HuH-7 (cell line): ENCODE results near the gene CACNA1H.

Experiments used
- DNase-seq: peaks from one replicate; pipeline ENCODE4 v3.0.0; 2011; ENCODE audit warnings: low spot score

Gene CACNA1H

DNA sequence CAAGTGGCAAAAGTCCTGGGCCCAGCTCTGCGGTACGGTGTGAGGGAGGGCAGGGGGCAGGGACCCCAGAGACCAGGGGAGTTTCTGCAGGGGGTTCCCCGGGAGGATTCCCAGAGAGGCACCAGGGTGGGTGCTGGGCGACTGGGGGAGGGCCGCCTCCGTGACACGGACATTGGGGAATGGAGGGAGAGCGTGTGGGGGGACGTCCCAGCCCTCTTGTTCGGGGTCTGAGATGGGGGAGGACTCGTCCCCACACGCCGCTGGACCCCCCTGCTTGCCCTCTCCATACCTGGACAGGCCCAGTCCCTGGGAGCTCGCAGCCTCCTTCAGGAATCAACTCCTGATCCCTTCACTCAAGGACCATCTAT lies 30.5 kb upstream of the CACNA1H start:
- no peak for DNase-seq

DNA sequence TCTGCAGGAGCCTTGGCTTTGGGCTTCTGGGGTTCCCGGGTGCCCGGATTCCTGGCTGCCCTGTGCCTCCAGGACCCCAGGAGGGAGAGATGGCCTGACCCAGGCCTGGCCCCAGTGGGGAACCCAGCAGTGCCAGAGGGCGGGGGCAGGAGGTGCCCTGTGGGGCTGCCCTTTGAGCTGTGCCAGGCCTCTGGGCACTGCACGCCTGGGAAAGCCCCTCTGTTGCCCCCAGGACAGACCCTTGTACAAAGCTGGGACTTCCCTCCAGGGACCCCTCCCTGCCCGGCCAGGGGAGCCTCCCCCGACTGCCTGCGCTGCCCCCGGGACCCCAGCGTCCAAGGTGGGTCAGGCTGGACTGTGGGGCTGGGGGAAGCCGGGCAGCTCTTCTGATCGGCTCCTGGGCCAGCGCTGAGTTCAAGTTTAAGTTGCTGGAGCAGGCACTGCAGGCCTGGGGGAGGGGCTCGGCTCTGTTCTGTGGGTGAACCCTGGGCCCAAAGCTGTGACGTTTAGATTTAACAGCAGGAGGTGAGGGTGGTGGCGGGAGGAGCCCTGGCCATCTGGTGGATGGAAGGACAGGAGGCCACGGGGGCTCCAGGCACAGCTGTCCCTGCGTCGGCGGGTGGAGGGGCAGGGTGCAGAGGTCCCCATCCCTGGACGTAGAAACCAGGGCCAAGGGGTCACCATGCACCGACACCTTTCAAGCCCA lies 29.2 kb upstream of the CACNA1H start:
- DNase-seq, result no peak

DNA sequence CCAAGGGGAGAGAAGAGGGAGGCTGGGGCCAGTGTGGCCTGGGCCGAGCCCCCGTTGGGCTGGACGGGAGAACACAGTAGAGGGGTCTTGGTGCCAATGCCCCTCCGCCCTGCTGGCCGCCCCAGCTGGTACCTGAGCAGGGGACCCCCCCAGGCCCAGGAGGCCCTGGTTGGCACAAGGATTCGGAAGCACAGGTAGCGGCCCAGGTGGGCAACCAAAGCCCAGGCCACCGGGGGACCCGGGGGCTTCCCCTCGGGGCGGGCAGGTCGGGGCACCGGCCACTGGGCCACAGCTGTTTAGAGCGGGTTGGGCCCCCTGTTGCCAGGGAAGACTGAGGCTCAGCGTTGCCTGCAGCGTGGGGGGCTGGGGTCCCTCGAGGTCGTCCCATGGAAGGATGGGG lies 28.6 kb upstream of the CACNA1H start:
- DNase-seq, result no peak

DNA sequence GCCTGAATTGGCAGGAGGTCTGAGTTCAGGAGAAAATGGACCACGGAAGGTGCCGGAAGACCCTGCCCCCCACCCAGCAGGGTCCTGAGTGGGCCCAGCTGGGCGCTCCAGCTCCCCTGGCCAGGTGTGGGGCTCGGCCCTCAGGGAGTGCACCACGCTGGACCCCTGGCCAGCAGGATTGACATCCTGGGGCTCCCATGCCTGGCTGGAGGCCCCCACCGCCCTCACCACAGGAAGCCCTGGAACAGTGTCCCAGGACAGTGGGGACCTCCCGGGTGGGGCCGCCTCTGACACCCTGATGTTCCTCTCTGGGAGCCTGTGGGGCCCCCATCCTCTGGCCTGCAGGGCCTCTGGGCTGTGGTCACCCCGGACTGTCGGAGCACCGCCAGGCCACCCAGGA lies 28.1 kb upstream of the CACNA1H start:
- no peak for DNase-seq

DNA sequence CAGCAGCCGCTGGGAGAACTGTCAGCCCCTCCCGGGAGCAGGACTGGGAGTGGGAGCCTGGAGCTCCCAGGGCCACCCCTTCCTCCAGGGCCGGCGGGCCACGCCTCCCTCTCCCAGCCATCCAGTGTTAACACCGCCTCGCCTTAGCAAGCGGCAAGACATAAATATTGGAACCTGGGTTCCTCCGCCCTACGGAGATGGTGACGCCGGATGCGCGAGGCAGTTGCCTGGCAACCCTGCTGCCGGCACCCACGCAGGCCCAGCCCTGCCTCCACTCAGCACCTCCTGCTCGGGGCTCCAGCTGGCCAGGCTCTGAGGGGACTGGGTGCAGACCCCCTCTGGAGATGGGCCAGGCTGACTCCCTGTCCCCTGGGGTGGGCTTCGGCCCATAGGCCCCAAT lies 27.4 kb upstream of the CACNA1H start:
- DNase-seq, result no peak

DNA sequence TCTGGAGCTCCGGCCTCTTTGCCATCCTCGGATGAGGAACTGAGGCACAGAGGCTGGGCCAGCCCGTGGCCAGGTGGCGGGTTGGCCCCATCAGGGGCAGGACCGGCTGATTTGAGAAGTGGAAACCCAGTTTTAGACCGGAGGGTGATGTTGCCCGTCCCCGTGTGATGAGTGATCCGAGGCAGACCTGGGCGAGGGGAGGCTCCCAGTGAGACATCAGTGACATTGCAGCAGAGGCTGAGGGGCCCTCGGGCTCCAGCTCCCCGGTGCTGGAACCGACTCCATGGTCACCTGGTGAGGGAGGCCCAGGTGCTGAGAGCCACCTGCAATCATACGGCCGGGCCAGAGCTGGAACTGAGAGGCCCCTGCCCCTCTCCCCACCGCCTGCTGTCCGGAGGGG lies 26.9 kb upstream of the CACNA1H start:
- DNase-seq, result no peak

DNA sequence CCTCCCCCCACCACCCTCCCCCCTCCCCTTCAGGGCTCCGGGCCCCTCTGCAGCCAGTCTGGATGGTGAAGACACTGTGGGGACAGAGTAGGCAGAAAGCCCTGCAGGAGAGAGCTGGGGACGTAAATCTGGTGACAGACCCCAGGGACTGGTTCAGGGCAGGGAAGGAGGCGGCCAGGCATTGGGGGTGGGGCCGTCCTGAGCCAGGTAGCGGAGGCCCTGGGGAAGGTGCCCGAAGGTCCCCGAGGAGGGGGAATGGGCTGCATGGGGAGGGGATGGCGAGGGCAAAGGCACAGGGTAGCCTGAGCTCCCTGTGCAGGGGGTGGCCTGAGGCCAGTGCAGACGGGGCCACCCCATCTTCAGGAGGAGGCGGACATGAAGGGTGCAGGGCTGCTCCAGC lies 26.3 kb upstream of the CACNA1H start:
- no peak for DNase-seq

DNA sequence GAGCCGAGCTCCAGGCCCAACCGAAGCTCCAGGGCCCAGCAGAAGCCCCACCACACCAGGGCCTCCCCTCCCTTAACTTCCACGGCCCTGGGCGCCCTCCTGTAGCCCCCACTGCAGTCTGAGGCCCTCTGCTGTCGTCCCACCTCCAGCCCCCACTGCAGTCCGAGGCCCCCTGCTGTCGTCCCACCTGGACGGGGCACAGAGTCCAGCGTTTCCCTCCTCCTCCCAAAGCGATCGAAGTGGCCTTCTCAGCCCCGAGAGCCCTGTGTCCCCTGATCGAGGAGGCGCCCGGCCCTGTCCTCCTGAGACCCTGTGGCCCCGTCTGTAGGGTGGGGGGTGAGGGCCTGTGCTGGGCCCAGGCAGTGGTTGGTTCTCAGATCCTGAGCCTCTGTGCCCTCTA lies 25.8 kb upstream of the CACNA1H start:
- no peak for DNase-seq

DNA sequence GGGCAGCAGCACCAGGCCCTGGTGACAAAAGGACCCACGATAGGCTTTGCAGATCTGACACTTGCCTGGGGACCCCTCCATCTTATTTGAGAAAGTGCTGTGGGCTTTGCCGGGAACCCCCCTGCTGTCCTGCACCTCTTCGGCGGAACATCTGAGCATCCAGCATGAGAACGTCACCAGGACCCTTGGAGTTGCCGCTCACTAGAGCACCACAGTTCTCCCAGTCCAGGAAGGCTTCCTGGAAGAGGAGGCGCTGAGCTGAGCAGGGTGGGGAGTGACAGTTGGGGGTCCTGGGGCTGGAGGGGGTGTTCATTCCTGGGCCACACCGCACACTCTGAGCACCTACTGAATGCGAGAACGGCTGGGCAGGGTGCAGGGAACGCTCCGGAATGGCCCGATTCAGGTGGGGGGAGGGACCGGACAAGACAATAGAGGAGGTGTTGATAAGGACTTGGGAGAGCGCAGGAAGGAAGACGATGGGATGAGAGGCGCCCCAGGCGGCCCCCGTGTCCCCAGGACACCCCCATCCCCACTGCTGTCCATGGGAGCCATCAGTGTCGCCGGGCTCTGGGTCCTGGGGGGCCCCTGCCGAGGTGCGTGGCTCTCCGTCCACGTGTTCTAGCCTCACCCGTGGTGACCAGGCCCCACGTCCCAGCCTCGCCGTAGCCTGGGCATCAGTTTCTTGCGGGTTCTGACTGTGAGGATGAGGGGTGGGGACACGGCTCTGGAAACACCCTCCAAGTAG lies 24.8 kb upstream of the CACNA1H start:
- DNase-seq, result no peak

DNA sequence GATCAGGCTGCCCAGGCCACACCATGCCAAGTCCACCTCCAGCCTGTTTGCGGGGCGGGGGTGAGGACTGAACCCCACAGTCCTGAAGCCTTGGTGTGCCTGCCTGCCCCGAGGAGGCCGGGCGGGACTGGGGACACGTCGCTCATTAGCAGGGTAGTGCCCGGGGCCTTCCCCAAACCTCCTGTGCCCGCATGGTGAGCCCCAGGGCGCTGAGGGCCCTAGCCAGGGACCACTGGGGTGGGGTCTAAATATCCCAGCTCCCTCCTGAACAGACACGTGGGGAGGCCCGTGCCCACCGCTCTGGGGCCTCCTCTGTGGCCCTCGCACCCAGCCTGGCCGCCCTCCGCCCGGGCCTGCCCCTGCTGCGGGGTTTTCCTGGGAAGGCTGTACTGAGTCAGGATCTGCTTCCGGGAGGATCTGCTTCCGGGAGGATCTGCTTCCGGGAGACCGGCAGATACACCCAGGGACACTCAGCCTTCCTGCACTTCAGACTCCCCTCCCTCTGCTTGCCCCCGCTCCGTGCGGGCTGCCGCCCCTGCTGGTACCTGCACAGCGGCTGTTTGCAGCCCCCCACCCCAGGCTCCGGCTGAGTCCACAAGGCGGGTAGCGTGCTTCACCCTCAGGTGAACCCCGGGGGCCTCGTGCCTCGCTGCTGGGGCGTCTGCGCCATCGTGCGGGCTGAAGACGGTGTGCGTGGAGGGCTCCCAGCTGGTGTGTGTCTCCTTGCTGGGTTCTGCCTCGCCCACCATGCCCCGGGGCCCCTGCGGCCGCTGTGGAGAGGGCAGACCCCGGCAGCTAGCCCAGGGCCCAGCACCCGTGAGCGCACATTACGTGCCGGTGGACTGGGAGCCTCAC lies 23.6 kb upstream of the CACNA1H start:
- DNase-seq, result no peak

DNA sequence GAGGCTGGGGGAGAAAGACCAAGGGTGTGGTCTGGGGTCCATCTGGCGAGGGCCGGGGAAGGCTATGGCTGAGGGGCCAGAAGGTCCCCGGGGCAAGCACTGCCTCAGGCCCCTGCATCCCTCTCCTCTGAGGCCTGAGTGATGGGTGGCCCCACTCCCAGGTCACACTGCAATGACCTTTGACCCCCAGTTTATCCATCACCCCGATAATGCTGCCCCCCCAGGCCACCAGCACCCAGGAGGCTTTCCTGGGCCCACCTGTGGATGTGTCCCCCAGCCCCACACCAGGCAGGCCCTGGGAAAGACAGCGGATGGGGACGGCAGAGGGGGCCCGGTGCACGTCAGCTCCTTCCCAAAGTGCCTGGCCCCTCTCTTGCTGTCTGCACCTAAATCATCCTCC lies 22.5 kb upstream of the CACNA1H start:
- DNase-seq, result no peak

DNA sequence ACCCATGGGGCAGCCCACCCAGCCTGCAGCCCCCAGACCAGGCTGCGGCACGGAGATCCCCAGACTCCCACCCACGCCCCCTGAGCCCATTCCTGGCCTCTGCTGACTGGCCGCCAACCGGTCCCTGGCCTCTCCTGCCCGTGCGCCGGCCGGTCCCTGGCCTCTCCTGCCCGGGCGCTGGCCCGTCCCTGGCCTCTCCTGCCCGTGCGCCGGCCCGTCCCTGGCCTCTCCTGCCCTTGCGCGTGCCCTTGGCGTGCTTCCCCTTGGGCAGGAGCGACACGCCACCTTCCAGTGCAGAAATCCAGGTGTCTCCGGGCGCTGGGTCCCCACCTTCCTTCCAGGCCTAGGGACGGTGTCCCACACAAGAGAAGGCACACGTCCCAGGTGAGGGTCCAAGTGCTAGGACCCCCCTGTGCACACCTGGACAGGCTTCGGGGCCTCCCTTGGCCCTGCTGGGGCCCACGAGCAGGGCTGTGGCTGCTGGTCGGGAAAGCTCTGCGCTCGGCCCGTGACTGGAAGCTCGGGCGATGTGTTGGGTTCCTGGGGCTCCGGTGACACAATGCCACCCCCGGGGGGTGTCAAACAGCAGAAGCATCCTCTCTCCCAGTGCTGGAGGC lies 21.4 kb upstream of the CACNA1H start:
- no peak for DNase-seq

DNA sequence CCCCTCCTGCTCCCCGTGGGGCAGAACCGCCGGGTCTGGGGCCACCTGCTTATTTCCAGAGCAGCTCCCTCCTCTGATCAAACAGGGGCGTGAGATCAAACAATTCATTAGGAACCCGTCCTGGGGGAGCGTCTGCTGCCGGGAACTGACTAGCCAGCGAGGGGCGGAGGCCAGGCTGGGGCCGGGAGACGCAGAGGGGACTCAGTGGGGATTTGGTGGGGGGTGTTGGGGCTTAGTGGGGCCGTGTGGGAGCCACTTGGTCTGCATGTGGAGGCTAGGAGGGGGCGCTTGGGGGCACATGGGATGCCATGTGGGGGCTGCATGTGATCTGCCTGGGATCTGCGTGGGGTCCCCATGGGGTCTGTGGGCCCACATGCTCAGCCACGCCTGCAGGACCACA lies 20.5 kb upstream of the CACNA1H start:
- DNase-seq, result no peak

DNA sequence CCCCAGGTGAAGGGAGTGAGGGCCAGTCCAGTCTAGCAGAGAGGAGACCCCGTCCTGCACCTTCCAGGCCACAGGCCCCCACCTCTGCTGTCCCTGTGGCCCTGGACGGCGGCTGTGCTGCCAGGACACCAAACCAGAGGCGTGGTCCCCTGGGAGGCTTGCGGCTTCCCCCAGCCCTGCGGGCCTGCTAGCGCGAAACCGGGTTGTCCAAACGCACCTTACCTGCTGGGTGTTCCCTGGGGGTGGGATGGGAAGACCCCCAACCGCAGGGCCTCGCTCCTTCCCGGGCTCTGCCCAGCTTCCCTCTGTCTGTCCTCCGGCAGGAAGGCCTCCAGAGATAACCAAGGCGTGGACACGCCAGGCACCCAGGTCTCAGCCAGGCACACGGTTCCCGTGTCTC lies 19.6 kb upstream of the CACNA1H start:
- DNase-seq, result no peak

DNA sequence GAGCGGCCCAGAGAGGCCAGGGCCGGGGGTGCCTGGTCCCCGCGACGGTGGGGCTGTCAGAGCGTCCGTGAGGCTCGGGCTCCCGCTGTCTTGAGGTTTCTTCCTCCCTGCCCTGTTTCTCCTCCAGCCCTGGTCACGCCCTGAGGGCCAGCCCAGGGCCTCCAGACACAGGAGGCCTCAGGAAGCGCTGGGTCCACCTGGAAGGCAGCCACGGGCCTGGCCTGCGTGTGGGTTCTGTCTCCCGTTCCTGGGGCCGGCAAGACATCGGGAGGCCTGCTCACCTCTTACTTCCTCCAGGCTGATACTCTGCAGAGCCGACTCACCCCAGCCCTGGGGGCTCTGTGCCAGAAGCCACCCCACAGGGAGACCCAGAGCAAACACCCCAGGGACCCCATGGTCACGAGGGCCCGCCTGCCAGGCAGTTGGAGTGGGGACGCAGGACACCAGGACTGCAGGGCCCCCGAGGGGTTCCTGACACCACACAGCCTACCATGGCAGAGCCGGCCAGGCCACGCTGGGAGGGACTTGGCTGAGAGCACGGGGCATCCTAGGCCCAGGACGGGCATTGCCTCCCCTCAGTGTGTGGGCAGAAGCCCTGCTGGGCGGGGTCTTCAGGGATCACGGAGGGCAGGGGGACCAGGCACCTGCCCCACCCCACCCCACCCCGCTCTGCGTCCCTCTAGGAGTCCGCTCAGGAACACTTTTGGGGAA lies 18.9 kb upstream of the CACNA1H start:
- DNase-seq, result no peak

DNA sequence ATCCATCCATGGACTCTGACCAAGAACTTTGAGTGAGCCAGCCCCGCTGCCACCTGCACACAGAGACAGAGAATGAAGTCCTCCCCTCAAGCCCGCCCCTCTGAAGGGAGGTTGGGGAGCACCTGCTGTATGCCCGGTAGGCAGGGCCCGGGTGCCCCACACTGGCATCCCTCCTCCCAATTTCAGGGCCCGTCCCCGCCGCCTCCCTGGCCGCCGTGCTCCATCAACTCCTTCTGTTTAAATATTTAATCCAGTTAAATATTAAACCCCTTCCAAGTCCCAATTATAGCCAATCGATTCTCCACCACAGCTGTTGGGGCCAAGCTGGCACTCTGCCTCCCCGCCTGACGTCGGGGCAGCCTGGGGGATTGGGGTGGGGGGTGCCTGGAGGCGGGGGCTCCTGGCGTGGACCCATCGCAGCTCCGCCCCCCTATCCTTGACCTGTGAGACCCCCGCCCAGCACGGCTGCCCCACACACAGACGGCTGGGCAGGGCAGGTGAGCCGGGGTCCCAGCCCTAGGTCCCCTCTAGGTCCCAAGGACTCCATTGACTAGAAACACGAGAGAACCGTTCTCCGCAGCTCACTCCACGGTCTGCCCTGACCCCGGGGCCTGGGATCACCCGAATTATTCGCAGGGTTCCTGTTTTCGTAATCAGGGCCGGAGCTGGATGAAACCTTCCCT lies 18.0 kb upstream of the CACNA1H start:
- no peak for DNase-seq

DNA sequence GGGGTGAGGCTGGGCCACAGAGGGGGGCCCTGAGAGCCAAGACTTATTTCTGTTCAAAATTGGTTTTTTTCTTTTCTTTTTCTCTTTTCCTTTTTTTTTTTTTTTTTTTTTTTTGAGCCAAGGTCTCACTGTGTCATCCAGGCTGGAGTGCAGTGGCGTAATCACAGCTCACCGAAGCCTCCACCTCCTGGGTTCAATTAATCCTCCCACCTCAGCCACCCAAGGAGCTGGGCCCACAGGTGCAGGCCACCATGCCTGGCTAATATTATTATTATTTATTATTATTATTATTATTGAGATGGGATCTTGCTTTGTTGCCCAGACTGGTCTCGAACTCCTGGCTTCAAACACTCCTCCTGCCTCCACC lies 17.5 kb upstream of the CACNA1H start:
- DNase-seq, result no peak

DNA sequence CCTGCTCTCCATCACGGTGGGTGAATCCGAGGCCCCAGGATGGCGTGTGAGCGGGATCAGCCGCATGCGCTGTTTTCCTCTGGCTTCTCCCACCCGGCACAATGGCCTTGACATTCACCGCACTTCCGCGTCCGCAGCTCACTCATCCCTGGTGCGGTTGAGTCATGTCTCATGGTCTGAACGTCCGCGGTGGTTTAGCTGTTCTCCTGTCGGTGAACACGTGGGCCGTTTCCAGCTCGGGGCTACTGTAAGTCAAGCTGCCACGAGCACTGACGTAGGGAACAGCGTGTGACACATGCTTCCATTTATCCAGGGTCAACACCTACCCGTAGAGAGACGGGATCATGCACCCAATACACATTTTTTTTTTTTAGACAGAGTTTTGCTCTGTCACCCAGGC lies 15.3 kb upstream of the CACNA1H start:
- no peak for DNase-seq

DNA sequence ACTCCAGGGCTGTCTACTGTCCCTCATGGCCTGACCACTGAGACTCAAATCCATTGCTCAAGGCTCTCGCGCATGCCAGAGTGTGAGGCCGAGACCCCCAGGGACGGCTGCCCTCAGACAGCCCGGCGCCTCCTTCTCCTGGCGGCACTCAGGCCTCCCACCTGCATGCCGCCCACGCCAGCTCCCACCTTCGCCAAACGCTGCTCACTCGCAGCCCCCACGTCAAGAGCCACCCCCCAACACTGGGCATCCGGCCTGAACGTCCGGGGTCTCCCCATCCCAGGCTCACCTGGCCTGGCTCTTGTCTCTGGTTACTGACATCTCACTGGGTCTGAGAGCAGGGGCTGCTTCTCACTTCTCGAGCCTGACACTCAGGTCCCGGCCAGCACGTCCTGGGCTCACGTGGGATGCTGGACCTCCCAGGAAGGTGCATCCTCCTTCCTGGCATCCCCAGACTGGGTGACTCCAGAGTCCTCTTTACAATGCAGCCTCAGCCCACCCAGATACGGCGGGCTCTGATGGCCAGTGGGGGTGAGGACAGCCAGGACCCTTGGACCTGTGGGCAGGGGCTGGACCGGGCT lies 12.2 kb upstream of the CACNA1H start:
- DNase-seq, result no peak

DNA sequence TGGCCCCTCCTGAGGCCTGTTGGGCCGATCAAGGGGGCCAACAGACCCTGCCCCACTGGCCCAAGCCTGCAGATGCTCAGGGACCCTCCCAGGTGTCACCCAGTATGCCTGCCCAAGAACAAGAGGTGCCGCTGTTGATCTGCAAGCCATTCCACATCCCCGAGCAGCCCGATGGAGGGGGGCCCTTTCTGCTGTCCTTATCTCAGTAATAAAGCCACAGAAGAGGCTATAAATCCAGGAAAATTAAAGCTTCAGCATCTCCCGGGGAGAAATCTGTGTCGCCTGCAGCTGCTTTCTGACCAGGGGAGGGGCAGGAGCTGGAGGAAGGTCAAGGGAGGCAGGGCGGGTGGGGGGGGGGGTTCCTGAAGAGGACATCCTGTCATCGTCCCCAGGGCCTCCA lies 11.7 kb upstream of the CACNA1H start:
- no peak for DNase-seq

DNA sequence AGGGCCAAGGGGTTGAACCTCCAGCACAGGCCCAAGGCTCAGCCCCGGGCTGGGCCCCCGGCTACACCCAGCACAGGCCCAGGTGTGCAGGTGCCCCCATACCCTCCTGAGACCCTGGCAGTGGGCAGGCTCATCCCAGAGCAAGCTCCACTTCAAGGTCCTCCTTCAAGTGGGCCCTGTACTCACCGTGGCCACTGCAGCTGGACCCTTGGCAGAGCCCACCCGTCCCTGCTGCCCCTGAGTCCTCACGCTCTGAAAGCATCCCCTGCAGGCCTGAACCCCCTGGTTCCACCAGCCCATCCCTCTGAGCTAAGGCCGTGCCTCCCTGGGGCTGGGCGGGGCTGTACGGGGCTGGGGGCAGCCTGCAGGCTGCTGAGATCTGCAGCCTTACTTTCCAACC lies 11.2 kb upstream of the CACNA1H start:
- no peak for DNase-seq
